GM18507 (cell line): ENCODE measurements around the gene ZNF697.
"Not testable (repeated sequence)": the region's sequence is repeated elsewhere in the genome, so short reads cannot be mapped to it uniquely, and the experiment has no call there.

Source experiments
- DNase-seq: peaks from one replicate; pipeline ENCODE4 v3.0.0; 2011; ENCODE audit warnings: low read depth; ENCODE audit not compliant: insufficient read length; ENCODE audit errors: extremely low spot score
- FAIRE-seq: peaks from 2 replicates; lab custom pipeline; 2011; peaks lifted over from hg19 to GRCh38; lab: Jason Lieb, UNC

ZNF697 gene

GRCh38 chr1:119569930-119570622 is 78.0 kb downstream of the ZNF697 start:
- FAIRE-seq = peak; percentile 66
- DNase-seq = not testable (repeated sequence)
